Measurements from ENCODE around the gene RALGAPB. TPM values are rescaled to one million over a fixed set of nuclear protein-coding genes. Genes with fewer than 3 reads are reported as not detected.
"Not testable (repeated sequence)": the region's sequence is repeated elsewhere in the genome, so short reads cannot be mapped to it uniquely, and the experiment has no call there.

RALGAPB gene
- polyA plus RNA-seq, 2 of the 4 experiments (the other 2 are of a cell fraction), result 15.1 to 35.9 TPM

DNA sequence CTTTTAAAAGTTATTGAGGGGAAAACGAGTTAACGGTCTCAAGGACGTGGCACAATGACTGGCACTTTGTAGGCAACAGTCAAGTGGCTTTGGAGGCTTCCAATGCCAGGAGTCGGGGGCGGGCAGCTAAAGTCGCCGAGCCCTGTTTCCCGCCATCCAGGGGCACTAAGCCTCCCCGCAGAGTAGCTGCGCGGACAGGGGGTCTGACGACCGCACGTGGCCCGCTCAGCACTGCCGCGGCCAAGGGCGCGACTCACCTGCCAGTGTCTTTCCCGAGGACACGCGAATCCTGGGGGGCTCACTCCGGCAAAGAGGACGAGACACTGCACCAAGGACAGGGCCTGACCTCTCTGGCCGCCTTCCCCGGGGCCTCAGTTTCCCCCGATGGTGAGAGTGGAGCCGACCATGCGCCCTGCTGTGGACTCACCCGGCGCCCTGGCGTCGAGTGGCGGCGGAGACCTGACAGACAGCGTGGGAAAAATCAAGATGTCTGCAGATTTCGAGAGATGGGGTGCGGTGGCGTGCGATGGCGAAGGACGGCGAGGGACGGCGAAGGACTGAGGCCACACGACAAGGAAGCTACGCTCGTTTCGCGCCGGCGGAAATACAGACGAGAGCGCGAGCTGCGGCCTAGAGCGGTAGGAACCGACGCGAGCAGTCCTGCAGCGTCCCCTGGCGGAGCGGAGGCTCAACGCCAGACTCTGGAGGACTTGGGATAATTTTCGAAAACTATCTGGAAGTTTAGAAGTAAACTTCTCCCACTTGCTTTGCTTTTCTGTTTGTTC lies 37.7 kb upstream of the RALGAPB start, which contains the start of gene SNHG17 (continued):
- TF ChIP-seq RARB (CRISPR knock-in tag; IDR thresholded peaks at IDR 0.05), result 0 out of 2 replicates have a peak, but pooled peaks have one; percentile 36
- no peak for TF ChIP-seq JUNB (IDR thresholded peaks at IDR 0.05)

DNA sequence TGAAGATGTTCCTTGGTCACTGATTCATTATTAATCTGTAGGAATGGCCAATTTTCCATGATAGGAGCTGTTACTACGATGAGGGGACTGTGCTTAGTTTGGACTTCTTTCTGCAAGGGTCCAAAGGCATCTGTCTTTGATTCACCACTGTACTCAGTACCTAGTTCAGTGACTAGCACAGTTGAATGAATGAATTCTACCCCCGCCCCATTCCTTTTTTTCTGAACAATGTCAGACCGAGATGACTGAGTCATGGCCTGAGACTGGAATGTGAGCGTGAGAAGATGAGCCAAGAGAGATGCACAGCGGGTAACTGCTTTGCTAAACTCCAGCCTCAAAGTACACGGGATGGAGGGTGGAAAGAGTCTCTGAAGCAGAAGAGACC lies 37.1 kb upstream of the RALGAPB start:
- H3K9me3 ChIP-seq, result no peaks in the 10 kb centered on the region
- peaks cover 15% of the 10 kb centered on the region; the same call in 2 of the 3 replicates for H3K4me1 ChIP-seq
- no peak overlapping the region for H3K4me3 ChIP-seq
- peak in 1 of 2 experiments; percentile 15; a peak in 3 of 6 replicates for ATAC-seq
- TF ChIP-seq JUN (IDR thresholded peaks at IDR 0.05) (no peak), ESRRA (IDR thresholded peaks at IDR 0.05; ENCODE audit: borderline replicate concordance, low read length) (0 out of 2 replicates have a peak, but pooled peaks have one; percentile 1), MYC (IDR thresholded peaks at IDR 0.05; ENCODE audit: borderline replicate concordance, low read length) (no peak), NFE2L2 (conservative IDR thresholded peaks at IDR 0.05; ENCODE audit: low read length) (no peak), TP53 (CRISPR knock-in tag; IDR thresholded peaks at IDR 0.05) (no peak)
- TF ChIP-seq, protein P1, sequence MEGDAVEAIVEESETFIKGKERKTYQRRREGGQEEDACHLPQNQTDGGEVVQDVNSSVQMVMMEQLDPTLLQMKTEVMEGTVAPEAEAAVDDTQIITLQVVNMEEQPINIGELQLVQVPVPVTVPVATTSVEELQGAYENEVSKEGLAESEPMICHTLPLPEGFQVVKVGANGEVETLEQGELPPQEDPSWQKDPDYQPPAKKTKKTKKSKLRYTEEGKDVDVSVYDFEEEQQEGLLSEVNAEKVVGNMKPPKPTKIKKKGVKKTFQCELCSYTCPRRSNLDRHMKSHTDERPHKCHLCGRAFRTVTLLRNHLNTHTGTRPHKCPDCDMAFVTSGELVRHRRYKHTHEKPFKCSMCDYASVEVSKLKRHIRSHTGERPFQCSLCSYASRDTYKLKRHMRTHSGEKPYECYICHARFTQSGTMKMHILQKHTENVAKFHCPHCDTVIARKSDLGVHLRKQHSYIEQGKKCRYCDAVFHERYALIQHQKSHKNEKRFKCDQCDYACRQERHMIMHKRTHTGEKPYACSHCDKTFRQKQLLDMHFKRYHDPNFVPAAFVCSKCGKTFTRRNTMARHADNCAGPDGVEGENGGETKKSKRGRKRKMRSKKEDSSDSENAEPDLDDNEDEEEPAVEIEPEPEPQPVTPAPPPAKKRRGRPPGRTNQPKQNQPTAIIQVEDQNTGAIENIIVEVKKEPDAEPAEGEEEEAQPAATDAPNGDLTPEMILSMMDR (IDR thresholded peaks at IDR 0.05), result no peak
- DNase-seq (ENCODE audit: low read depth in 1 of 2, low spot score in 1 of 2), result no peak
- no peak overlapping the region for H3K27ac ChIP-seq
- ChIA-PET POLR2A (interaction anchor here (0.6 to 2.4 kb wide), 20 partner anchors 9 to 398 kb away, joined by 3 to 75 read pairs (median 4); partner anchors contain the start of gene RALGAPB), CTCF (interaction anchor here (0.8 to 7.7 kb wide), 20 partner anchors 10 to 233 kb away, joined by 3 to 142 read pairs (median 4); partner anchors contain the start of gene RALGAPB)
- H3K4me2 ChIP-seq, result no peak overlapping the region
- 37% methylated on average over 6 of the region's 6 CpGs for WGBS (ENCODE audit: missing lambda C conversion rate)
- FAIRE-seq, result no peak

DNA sequence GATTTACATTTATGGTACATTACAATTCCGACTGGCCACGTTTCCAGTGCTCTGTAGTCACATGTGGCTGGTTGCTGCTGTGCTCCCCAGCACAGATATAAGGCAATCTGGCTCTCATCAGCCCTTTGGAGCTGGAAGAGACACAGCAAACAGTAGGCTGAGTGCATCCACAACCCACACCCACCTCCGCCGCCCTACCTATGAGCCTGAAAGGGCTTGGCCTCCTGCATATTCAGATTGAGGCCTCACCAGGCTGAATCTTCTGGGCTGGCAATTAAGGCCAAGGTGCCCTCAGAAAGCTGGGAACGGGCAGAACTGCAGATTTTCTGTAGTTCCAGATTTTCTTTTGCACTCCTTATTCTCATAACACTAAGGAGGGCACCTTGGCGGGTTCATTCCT lies 34.8 kb upstream of the RALGAPB start:
- ATAC-seq (no peak), FAIRE-seq (no peak), DNase-seq (ENCODE audit: low read depth in 1 of 2, low spot score in 1 of 2) (no peak)
- Histone ChIP-seq H3K4me1 (peaks cover 11% of the 10 kb centered on the region; the same call in 2 of the 3 replicates), H3K9me3 (no peaks in the 10 kb centered on the region), H3K4me3 (no peak overlapping the region), H3K4me2 (no peak overlapping the region), H3K27ac (no peak overlapping the region)
- TF ChIP-seq NPAS2 (CRISPR knock-in tag; IDR thresholded peaks at IDR 0.05; ENCODE audit: borderline replicate concordance) (no peak), NR3C1 (IDR thresholded peaks at IDR 0.05) (no peak), POLR2A (IDR thresholded peaks at IDR 0.05; ENCODE audit: low read length) (no peak), CHD2 (IDR thresholded peaks at IDR 0.05; ENCODE audit: low read length, partially characterized antibody) (no peak), CHD4 (IDR thresholded peaks at IDR 0.05; ENCODE audit: borderline replicate concordance) (no peak)
- TF ChIP-seq, protein P2, sequence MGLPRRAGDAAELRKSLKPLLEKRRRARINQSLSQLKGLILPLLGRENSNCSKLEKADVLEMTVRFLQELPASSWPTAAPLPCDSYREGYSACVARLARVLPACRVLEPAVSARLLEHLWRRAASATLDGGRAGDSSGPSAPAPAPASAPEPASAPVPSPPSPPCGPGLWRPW (IDR thresholded peaks at IDR 0.05), result no peak
- CTCF ChIA-PET, result interaction anchor here (0.7 to 2.5 kb wide), 9 partner anchors 8 to 54 kb away, joined by 3 to 25 read pairs (median 5); partner anchors contain the start of gene RALGAPB
- POLR2A ChIA-PET, result interaction anchor here (1.8 kb wide), 1 partner anchor 8 kb away, joined by 4 read pairs; no protein-coding TSS in a partner anchor
- whole genome bisulfite sequencing (ENCODE audit: missing lambda C conversion rate), result 69% methylated on average over 6 of the region's 6 CpGs

DNA sequence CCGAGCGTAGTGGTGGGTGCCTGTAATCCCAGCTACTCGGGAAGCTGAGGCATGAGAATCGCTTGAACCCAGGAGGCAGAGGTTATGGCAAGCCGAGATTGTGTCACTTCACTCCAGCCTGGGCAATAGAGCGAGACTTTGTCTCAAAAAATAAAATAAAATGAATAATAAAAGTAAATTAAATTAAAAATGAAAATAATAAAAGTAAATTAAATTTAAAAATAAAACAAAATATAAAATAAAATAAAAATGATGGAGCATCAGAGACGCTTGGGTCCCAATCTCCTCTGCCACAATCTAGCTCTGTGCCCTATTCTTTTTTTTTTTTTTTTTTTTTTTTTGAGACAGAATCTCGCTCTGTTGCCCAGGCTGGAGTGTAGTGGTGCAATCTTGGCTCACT lies 31.5 kb upstream of the RALGAPB start:
- CTCF ChIA-PET, result interaction anchor here (0.9 to 1.1 kb wide), 2 partner anchors 31 to 32 kb away, joined by 3 read pairs; partner anchors contain the start of gene RALGAPB
- H3K4me1 ChIP-seq; POLR2A ChIA-PET; H3K4me3 ChIP-seq; DNase-seq (ENCODE audit: low read depth in 1 of 2, low spot score in 1 of 2); H3K4me2 ChIP-seq; H3K9me3 ChIP-seq; FAIRE-seq; H3K27ac ChIP-seq; ATAC-seq: not testable (repeated sequence)
- 79% methylated on average over 8 of the region's 8 CpGs for WGBS (ENCODE audit: missing lambda C conversion rate)

DNA sequence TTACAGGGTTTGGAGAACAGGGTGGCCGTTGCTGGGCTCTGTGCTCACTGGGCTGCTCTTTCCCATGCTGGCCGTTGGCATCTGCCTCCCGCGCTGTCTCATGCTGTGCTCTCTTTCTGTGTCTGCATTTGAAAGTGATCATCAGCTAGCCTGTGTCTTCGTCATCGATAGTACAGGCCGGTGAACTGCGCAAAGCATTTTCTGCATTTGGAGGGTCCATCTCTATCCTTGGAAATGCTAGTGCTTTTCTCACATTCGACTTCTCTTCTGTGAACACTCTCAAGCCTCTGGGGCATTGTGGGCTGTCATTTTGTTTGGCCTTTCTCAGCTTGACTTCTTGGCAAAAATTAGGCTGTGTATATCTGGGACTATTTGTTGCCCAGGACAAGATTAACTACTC lies 30.7 kb upstream of the RALGAPB start:
- Histone ChIP-seq H3K4me3 (no peak overlapping the region), H3K4me2 (no peak overlapping the region), H3K27ac (no peak overlapping the region), H3K9me3 (no peaks in the 10 kb centered on the region), H3K4me1 (no peaks in the 10 kb centered on the region)
- ChIA-PET CTCF (interaction anchor here (1.1 to 1.4 kb wide), 2 partner anchors 30 to 190 kb away, joined by 3 read pairs; partner anchors contain the start of gene RALGAPB), POLR2A (no interaction called here)
- DNase-seq (ENCODE audit: low read depth in 1 of 2, low spot score in 1 of 2) (no peak), FAIRE-seq (no peak), ATAC-seq (no peak)
- 81% methylated on average over 9 of the region's 9 CpGs for WGBS (ENCODE audit: missing lambda C conversion rate)
- no peak for TF ChIP-seq RARB (CRISPR knock-in tag; IDR thresholded peaks at IDR 0.05)
- TF ChIP-seq, protein P3, sequence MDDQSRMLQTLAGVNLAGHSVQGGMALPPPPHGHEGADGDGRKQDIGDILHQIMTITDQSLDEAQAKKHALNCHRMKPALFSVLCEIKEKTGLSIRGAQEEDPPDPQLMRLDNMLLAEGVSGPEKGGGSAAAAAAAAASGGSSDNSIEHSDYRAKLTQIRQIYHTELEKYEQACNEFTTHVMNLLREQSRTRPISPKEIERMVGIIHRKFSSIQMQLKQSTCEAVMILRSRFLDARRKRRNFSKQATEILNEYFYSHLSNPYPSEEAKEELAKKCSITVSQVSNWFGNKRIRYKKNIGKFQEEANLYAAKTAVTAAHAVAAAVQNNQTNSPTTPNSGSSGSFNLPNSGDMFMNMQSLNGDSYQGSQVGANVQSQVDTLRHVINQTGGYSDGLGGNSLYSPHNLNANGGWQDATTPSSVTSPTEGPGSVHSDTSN (IDR thresholded peaks at IDR 0.05), result no peak
- TF ChIP-seq, protein P2 (IDR thresholded peaks at IDR 0.05), result no peak
- TF ChIP-seq, protein P1 (IDR thresholded peaks at IDR 0.05), result no peak
- no peak for TF ChIP-seq FOSB (CRISPR knock-in tag; IDR thresholded peaks at IDR 0.05)
- no peak for TF ChIP-seq GATA3 (IDR thresholded peaks at IDR 0.05; ENCODE audit: borderline replicate concordance)

All from A549 (cell line).